T-helper 2 cell (primary cell): Measurements from ENCODE around the gene SKIL.

ENCODE experiments used
- DNase-seq, 5 experiments: peaks; one replicate each; pipeline versions ENCODE4 v3.0.0 to v3.0.0-alpha.2; 2012 to 2022

The SKIL gene

DNA sequence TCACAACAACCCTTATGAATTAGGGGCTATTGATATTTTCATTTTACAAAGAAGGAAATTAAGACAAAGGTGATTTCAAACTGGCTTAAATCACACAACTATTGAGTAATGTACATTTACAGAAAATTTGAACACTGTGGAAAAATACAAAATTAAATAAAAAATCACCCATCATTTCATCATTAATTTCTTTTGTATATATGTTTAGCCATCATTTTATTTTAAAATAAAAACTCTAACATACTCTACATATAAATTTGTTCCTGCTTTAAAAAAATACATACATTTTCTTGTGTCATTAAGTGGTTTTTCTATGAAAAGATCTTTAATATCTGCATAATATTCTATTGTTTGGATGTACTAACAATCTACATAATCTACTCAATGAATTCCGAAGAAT, 81.3 kb downstream of the SKIL start:
- no peak for DNase-seq

DNA sequence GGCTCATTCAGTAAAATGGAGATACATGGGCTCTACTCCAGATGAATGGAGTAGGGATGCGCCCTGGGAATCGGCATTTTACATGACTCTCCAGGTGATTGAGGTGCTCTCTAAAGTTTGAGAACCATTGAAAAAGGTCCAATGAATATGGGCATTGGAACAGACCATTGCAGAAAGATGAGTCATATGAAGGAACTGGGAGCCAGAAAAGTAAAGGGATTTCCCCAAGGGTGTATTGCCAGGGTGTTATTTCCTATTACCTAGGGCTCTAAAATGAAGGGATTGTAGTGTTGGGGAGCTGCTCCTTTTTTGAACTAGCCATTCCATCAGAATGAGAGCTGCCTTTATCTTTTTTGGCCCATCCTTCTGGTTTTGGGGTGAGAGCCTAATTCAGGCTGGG, 82.8 kb downstream of the SKIL start:
- DNase-seq: no peak

DNA sequence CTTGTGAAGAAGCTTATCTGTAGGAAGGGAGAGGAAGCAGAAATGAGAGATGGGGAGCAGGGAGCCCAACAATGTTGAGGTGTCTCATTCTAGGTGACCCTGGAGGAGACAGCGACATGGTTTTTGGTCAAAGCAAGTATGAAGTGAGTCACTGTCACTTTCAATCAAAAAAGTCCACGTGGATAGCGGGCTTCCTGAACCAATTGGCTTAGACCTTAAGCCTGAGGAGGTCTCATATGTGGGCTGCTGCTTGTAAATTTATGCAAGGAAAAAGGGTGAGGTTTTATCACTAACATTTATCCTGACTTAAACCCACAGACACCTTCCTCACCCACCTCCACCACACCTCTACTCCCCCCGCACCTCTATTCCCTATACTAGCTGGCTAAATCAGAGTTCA, 83.9 kb downstream of the SKIL start:
- no peak for DNase-seq

DNA sequence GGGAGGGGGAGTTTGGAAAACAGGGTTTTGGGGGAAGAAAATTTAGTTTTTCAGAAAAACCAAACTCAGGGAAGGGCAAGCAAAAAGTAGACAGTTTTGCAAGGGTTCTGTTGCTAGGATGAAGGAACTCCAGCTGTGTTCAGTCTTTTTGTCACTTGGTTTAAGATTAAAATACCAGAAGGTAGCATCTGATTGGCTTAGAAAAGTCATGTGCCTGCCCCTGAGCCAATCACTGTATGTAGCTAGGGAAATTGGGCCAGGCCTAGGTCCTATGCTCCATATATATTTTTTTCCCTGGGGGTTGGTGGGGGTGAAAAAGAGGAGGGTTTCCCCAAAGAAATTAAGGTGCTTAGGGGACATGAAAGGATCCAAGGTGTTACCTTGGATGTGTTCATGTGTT, 85.4 kb downstream of the SKIL start:
- no peak for DNase-seq

DNA sequence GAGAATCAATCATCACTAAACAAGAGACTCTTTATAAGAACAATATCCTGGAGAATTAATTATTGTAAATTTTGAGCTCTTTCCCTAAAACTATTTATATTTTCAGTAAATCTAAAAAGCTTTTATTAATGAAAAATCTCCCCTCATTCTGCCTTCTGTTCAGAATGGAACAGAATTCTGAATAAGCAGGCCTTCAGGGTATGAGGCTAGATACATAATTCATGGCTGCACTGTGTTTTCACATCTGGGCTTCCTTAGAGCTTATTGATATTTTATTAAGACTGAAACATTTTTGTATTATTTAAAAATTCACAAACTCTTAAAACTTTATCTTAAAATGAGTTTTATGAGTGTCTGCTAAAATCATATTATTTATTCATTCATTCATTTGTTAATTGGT, 85.9 kb downstream of the SKIL start:
- no peak for DNase-seq
